Measurements from ENCODE around the gene ABLIM1. TPM values are rescaled to one million over a fixed set of nuclear protein-coding genes. Genes with fewer than 3 reads are reported as not detected.
A peak's percentile ranks its signal among the peaks of the same experiment; 100 is the strongest.

Gene ABLIM1
- total and polyA plus RNA-seq, 2 donors (not counting 1 experiment from before 2014, with no cell fraction given): 5.3 to 13.6 TPM

DNA sequence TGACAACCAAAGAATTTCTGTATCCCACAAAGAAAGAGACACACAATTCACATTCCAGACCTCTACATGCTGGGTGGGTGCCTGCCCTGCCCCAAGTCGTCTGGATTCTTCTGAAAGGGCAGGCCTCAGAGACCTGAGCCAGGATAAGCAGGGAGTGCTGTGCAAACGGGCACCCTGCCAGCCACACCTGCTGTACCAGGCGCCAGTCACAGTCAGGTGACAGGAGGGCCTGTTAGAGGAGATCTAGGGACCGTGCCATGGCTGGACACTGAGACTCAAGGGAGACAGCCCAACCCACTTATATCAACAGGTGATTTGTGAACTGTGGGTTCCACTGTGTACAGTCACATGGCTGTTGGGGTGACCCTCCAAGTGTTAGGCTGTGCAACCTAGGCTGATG, 150.6 kb downstream of the ABLIM1 start:
- Histone ChIP-seq H3K9ac (ENCODE audit: insufficient read depth, low read length) (no peak overlapping the region), H3K27me3 (ENCODE audit: control insufficient read depth, insufficient read depth, low read length) (peaks cover 2% of the 10 kb centered on the region), H3K79me2 (ENCODE audit: control insufficient read depth, insufficient read depth, low read length) (no peaks in the 10 kb centered on the region), H3K4me3 (replicated peaks in 1 of 4; ENCODE audit: control extremely low read depth in 1 of 4, insufficient read depth in 1 of 4, low read depth in 3 of 4, low read length in 4 of 4) (no peak overlapping the region), H3K9me3 (ENCODE audit: control insufficient read depth, insufficient read depth, low read depth, low read length) (no peaks in the 10 kb centered on the region), H3K4me1 (ENCODE audit: control insufficient read depth, extremely low read depth, insufficient read depth, low read length) (no peaks in the 10 kb centered on the region), H3K27ac (ENCODE audit: insufficient read depth, low read length) (no peak overlapping the region), H4K20me1 (ENCODE audit: control insufficient read depth, extremely low read depth, insufficient read depth, low read length) (no peaks in the 10 kb centered on the region), H3K4me2 (ENCODE audit: extremely low read depth, insufficient read depth, low read length) (no peak overlapping the region), H3K36me3 (ENCODE audit: control insufficient read depth, insufficient read depth, low read length) (no peaks in the 10 kb centered on the region), H2AFZ (ENCODE audit: low read length) (no peak overlapping the region)
- no peak for TF ChIP-seq EZH2 (IDR thresholded peaks at IDR 0.05; ENCODE audit: low read length, missing control alignments)
- TF ChIP-seq CTCF (conservative IDR thresholded peaks at IDR 0.05 in 1 of 2, IDR thresholded peaks at IDR 0.05 in 1 of 2; ENCODE audit: low read depth in 1 of 2, low read length in 2 of 2): no peak
- peak in 1 of 2 donors; percentile 53 for DNase-seq (ENCODE audit: low read depth in 2 of 2)

DNA sequence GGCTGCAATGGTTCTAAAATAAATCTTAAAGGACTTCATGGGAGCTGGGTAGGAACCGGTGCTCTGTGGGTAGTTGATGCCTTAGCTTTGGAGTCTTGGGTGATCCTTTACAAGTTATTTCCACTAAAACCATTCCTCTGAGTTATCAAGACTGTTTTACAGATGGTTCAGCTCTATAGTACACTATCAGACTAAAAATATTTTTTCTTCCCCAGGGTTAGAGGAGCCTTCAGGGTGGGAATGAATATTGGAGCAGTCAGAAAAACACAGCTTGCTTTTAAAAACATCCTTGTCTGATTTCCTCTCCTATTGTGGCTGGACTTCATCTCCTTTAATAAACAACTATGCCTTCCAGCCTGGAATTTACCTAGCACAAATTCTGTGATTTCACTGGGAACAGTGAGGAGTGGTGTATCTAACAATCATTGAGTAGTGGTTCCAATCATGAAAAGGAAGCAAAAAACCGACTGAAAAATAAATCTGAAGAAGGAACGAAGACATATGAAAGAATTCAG, 151.1 kb downstream of the ABLIM1 start:
- no peaks in the 10 kb centered on the region for H3K9me3 ChIP-seq (ENCODE audit: control insufficient read depth, insufficient read depth, low read depth, low read length)
- no peaks in the 10 kb centered on the region for H3K4me1 ChIP-seq (ENCODE audit: control insufficient read depth, extremely low read depth, insufficient read depth, low read length)
- no peak for DNase-seq (ENCODE audit: low read depth in 2 of 2)
- no peak overlapping the region for H3K4me2 ChIP-seq (ENCODE audit: extremely low read depth, insufficient read depth, low read length)
- H4K20me1 ChIP-seq (ENCODE audit: control insufficient read depth, extremely low read depth, insufficient read depth, low read length): no peaks in the 10 kb centered on the region
- TF ChIP-seq CTCF (conservative IDR thresholded peaks at IDR 0.05 in 1 of 2, IDR thresholded peaks at IDR 0.05 in 1 of 2; ENCODE audit: low read depth in 1 of 2, low read length in 2 of 2): no peak
- no peak overlapping the region for H3K9ac ChIP-seq (ENCODE audit: insufficient read depth, low read length)
- H3K4me3 ChIP-seq (replicated peaks in 1 of 4; ENCODE audit: control extremely low read depth in 1 of 4, insufficient read depth in 1 of 4, low read depth in 3 of 4, low read length in 4 of 4): no peak overlapping the region
- no peak overlapping the region for H3K27ac ChIP-seq (ENCODE audit: insufficient read depth, low read length)
- H2AFZ ChIP-seq (ENCODE audit: low read length): no peak overlapping the region
- H3K27me3 ChIP-seq (ENCODE audit: control insufficient read depth, insufficient read depth, low read length): no peaks in the 10 kb centered on the region
- no peaks in the 10 kb centered on the region for H3K79me2 ChIP-seq (ENCODE audit: control insufficient read depth, insufficient read depth, low read length)
- no peaks in the 10 kb centered on the region for H3K36me3 ChIP-seq (ENCODE audit: control insufficient read depth, insufficient read depth, low read length)

- Histone ChIP-seq H3K27ac (ENCODE audit: insufficient read depth, low read length) (no peak overlapping the region), H3K4me1 (ENCODE audit: control insufficient read depth, extremely low read depth, insufficient read depth, low read length) (no peaks in the 10 kb centered on the region)
- TF ChIP-seq EZH2 (IDR thresholded peaks at IDR 0.05; ENCODE audit: low read length, missing control alignments) (no peak), CTCF (conservative IDR thresholded peaks at IDR 0.05 in 1 of 2, IDR thresholded peaks at IDR 0.05 in 1 of 2; ENCODE audit: low read depth in 1 of 2, low read length in 2 of 2) (no peak)
These were observed 153.1 kb downstream of the ABLIM1 start for GRCh38 chr10:114504769-114505579.

More at GRCh38 chr10:114504769-114505579, 153.1 kb downstream of the ABLIM1 start:
- DNase-seq (ENCODE audit: low read depth in 2 of 2): peak; percentile 88 to 95
- no peaks in the 10 kb centered on the region for H3K27me3 ChIP-seq (ENCODE audit: control insufficient read depth, insufficient read depth, low read length)
- no peak overlapping the region for H3K9ac ChIP-seq (ENCODE audit: insufficient read depth, low read length)
- H2AFZ ChIP-seq (ENCODE audit: low read length): no peak overlapping the region
- no peaks in the 10 kb centered on the region for H3K36me3 ChIP-seq (ENCODE audit: control insufficient read depth, insufficient read depth, low read length)
- no peaks in the 10 kb centered on the region for H3K79me2 ChIP-seq (ENCODE audit: control insufficient read depth, insufficient read depth, low read length)
- no peaks in the 10 kb centered on the region for H4K20me1 ChIP-seq (ENCODE audit: control insufficient read depth, extremely low read depth, insufficient read depth, low read length)
- no peaks in the 10 kb centered on the region for H3K9me3 ChIP-seq (ENCODE audit: control insufficient read depth, insufficient read depth, low read depth, low read length)
- no peak overlapping the region for H3K4me2 ChIP-seq (ENCODE audit: extremely low read depth, insufficient read depth, low read length)
- H3K4me3 ChIP-seq (replicated peaks in 1 of 4; ENCODE audit: control extremely low read depth in 1 of 4, insufficient read depth in 1 of 4, low read depth in 3 of 4, low read length in 4 of 4): no peak overlapping the region

All from fibroblast of lung (primary cell).